G401 (cell line): ENCODE data around the gene KRIT1. TPM values are rescaled to one million over a fixed set of nuclear protein-coding genes. Genes with fewer than 3 reads are reported as not detected.
"Not testable (repeated sequence)": the region's sequence is repeated elsewhere in the genome, so short reads cannot be mapped to it uniquely, and the experiment has no call there.

Source experiments
- DNase-seq: peaks from one replicate; pipeline ENCODE4 v3.0.0-alpha.2; 2015; ENCODE audit warnings: low spot score
- in situ Hi-C: cut with HindIII; loops from 2 replicates; pipeline ENCODE4 v1.10.0; 2016; ENCODE audit warnings: low sequenced_read_pairs, mixed read lengths
- total RNA-seq: library from RNA; depleted of rRNA; stranded (reverse); fragments of >200 nt; shearing (Covaris generic); gene quantifications from 2 replicates; pipeline ENCODE4 v1.2.3, GENCODE V29; 2014; rRNA removed

KRIT1 gene
- total RNA-seq = 25.0 and 39.7 TPM in 2 replicates

- peak; percentile 90 for DNase-seq
- in situ Hi-C loops = no loop called here
Measured at GRCh38 chr7:92245487-92246359, at the start of gene KRIT1, which contains the start of gene ANKIB1. TSS of gene KRIT1 (minus strand) at chr7:92245914. CDS start at chr7:92242135, 3,779 bp downstream. TSS of gene ANKIB1 (plus strand) at chr7:92245974. CDS start at chr7:92294979, 49,005 bp downstream.

GRCh38 chr7:92295391-92295790 is 49.7 kb upstream of the KRIT1 start:
- in situ Hi-C loops = no loop called here
- DNase-seq = peak; percentile 32

- no peak for DNase-seq
- in situ Hi-C loops = no loop called here
Measured at GRCh38 chr7:92293896-92294590, 48.3 kb upstream of the KRIT1 start.

- in situ Hi-C loops = no loop called here
- DNase-seq = no peak
Measured at GRCh38 chr7:92292981-92293380, 47.3 kb upstream of the KRIT1 start.

- in situ Hi-C loops = no loop called here
- DNase-seq = no peak
Measured at GRCh38 chr7:92289321-92289720, 43.6 kb upstream of the KRIT1 start.

- in situ Hi-C loops = no loop called here
- DNase-seq = no peak
Measured at GRCh38 chr7:92282930-92283329, 37.2 kb upstream of the KRIT1 start.

- in situ Hi-C loops = no loop called here
- no peak for DNase-seq
Measured at GRCh38 chr7:92282221-92282814, 36.6 kb upstream of the KRIT1 start.

- in situ Hi-C loops = no loop called here
- DNase-seq = no peak
Measured at GRCh38 chr7:92281031-92281430, 35.3 kb upstream of the KRIT1 start.

- in situ Hi-C loops = no loop called here
Measured at GRCh38 chr7:92279396-92280031, 33.8 kb upstream of the KRIT1 start.

GRCh38 chr7:92276460-92276864 is 30.7 kb upstream of the KRIT1 start:
- in situ Hi-C loops = no loop called here
- no peak for DNase-seq

More at GRCh38 chr7:92279396-92280031, 33.8 kb upstream of the KRIT1 start:
- no peak for DNase-seq

GRCh38 chr7:92275327-92275726 is 29.6 kb upstream of the KRIT1 start:
- in situ Hi-C loops = no loop called here
- no peak for DNase-seq

GRCh38 chr7:92268921-92269320 is 23.2 kb upstream of the KRIT1 start:
- in situ Hi-C loops = no loop called here

GRCh38 chr7:92266415-92267241 is 20.9 kb upstream of the KRIT1 start:
- in situ Hi-C loops = no loop called here
- DNase-seq = no peak

More at GRCh38 chr7:92268921-92269320, 23.2 kb upstream of the KRIT1 start:
- no peak for DNase-seq

- DNase-seq = no peak
Measured at GRCh38 chr7:92260248-92260781, 14.6 kb upstream of the KRIT1 start.

GRCh38 chr7:92259610-92260247 is 14.0 kb upstream of the KRIT1 start:
- DNase-seq = no peak
- in situ Hi-C loops = no loop called here

More at GRCh38 chr7:92260248-92260781, 14.6 kb upstream of the KRIT1 start:
- in situ Hi-C loops = no loop called here

- DNase-seq = no peak
- in situ Hi-C loops = no loop called here
Measured at GRCh38 chr7:92259062-92259461, 13.3 kb upstream of the KRIT1 start.

- no peak for DNase-seq
- in situ Hi-C loops = no loop called here
Measured at GRCh38 chr7:92255308-92255707, 9.6 kb upstream of the KRIT1 start.

- DNase-seq, in situ Hi-C loops: not testable (repeated sequence)
Measured at GRCh38 chr7:92254800-92255199, 9.1 kb upstream of the KRIT1 start.
